Osteoblast (primary cell): ENCODE data around the gene EIF4E1B. TPM values are rescaled to one million over a fixed set of nuclear protein-coding genes. Genes with fewer than 3 reads are reported as not detected.

Experiments used
- DNase-seq: peaks from one replicate; pipeline ENCODE4 v3.0.0; 2011; ENCODE audit warnings: low spot score, mixed read lengths; ENCODE audit not compliant: insufficient read length; ENCODE audit errors: missing footprints
- H2AFZ ChIP-seq: 2 replicates; pipeline ENCODE4 v1.6.0; 2011; ENCODE audit warnings: mild to moderate bottlenecking, low read length
- H3K27ac ChIP-seq: 2 replicates; pipeline ENCODE4 v1.5.1; 2011; ENCODE audit warnings: mild to moderate bottlenecking, low read depth, low read length, moderate library complexity
- H3K27me3 ChIP-seq: 2 replicates; pipeline ENCODE4 v1.6.0; 2012; ENCODE audit warnings: mild to moderate bottlenecking, control low read depth, inconsistent platforms, low read length, moderate library complexity; ENCODE audit not compliant: insufficient read depth
- H3K36me3 ChIP-seq: 2 replicates; pipeline ENCODE4 v1.5.1; 2011; ENCODE audit warnings: mild to moderate bottlenecking, low read length, control low read depth, moderate library complexity; ENCODE audit not compliant: insufficient read depth
- H3K4me1 ChIP-seq: 2 replicates; pipeline ENCODE4 v1.5.1; 2011; ENCODE audit warnings: mild to moderate bottlenecking, low read length, control low read depth, moderate library complexity; ENCODE audit not compliant: insufficient read depth
- H3K4me2 ChIP-seq: 2 replicates; pipeline ENCODE4 v1.6.0; 2011; ENCODE audit warnings: mild to moderate bottlenecking, low read length; ENCODE audit not compliant: insufficient read depth
- H3K4me3 ChIP-seq: fragments of 200-600 bp; sonication (generic); 3 replicates; pipeline ENCODE4 v1.5.1; 2012; ENCODE audit warnings: mild to moderate bottlenecking, low read length, inconsistent platforms; ENCODE audit not compliant: insufficient read depth
- H3K79me2 ChIP-seq: 2 replicates; pipeline ENCODE4 v1.6.0; 2012; ENCODE audit warnings: mild to moderate bottlenecking, low read length, control low read depth, inconsistent platforms; ENCODE audit not compliant: insufficient read depth
- H3K9me3 ChIP-seq: 2 replicates; pipeline ENCODE4 v1.5.1; 2011; ENCODE audit warnings: low read depth, low read length, control low read depth
- H4K20me1 ChIP-seq: 2 replicates; pipeline ENCODE4 v1.6.0; 2012; ENCODE audit warnings: mild to moderate bottlenecking, low read length, control low read depth; ENCODE audit not compliant: insufficient read depth
- total RNA-seq: library from RNA; depleted of rRNA; stranded (reverse); fragments of >200 nt; gene quantifications from 2 replicates; pipeline ENCODE4 v1.2.3, GENCODE V29; 2012
- TF ChIP-seq, protein P1 (sequence below): IDR thresholded peaks from 2 replicates; pipeline ENCODE4 v1.5.1; 2011; ENCODE audit warnings: mild to moderate bottlenecking, low read depth, low read length, moderate library complexity; ENCODE audit errors: extremely low read depth

EIF4E1B gene
- total RNA-seq, 1 donor, result not detected

DNA sequence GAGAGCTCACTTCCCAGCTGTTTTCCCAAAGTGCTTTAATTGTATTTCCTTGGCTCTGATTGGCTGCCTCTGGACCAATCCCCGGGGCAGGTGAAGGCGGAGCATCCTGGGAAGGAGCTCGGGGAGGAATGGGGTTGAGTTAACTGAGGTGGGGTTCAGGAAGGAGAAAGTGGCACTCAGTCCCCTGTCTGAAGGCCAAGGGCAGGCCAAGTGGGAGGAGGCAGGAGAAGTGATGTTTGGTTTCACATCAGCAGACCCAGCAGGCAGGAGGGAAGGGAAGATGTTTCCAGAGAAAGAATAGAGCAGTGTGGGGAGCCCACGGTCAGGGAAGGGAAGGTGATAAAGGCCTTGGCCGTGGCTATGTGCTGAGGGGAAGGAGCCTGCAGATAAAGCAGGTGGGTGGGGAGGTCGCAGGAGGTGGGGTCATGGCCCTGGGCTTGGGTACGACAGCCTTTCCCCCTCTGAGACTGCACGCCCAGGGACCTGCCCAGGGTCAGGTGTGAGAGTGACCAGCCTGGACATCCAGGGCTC is 19.9 kb downstream of the EIF4E1B start:
- Histone ChIP-seq H3K36me3 (peaks cover 8% of the 10 kb centered on the region), H4K20me1 (peaks cover 46% of the 10 kb centered on the region), H3K4me2 (no peak overlapping the region), H3K27ac (no peak overlapping the region), H3K4me1 (peaks cover 19% of the 10 kb centered on the region), H3K9me3 (no peaks in the 10 kb centered on the region), H3K27me3 (no peaks in the 10 kb centered on the region), H3K79me2 (peaks cover 39% of the 10 kb centered on the region), H2AFZ (no peak overlapping the region), H3K4me3 (no peak overlapping the region)
- DNase-seq, result no peak
- TF ChIP-seq, protein P1, sequence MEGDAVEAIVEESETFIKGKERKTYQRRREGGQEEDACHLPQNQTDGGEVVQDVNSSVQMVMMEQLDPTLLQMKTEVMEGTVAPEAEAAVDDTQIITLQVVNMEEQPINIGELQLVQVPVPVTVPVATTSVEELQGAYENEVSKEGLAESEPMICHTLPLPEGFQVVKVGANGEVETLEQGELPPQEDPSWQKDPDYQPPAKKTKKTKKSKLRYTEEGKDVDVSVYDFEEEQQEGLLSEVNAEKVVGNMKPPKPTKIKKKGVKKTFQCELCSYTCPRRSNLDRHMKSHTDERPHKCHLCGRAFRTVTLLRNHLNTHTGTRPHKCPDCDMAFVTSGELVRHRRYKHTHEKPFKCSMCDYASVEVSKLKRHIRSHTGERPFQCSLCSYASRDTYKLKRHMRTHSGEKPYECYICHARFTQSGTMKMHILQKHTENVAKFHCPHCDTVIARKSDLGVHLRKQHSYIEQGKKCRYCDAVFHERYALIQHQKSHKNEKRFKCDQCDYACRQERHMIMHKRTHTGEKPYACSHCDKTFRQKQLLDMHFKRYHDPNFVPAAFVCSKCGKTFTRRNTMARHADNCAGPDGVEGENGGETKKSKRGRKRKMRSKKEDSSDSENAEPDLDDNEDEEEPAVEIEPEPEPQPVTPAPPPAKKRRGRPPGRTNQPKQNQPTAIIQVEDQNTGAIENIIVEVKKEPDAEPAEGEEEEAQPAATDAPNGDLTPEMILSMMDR, result no peak

- H3K27me3 ChIP-seq, result no peaks in the 10 kb centered on the region
- H4K20me1 ChIP-seq, result peaks cover 46% of the 10 kb centered on the region
- no peaks in the 10 kb centered on the region for H3K9me3 ChIP-seq
- peaks cover 39% of the 10 kb centered on the region for H3K79me2 ChIP-seq
- TF ChIP-seq, protein P1, result no peak
- peaks cover 18% of the 10 kb centered on the region for H3K4me1 ChIP-seq
- H3K27ac ChIP-seq, result no peak overlapping the region
- no peak overlapping the region for H3K4me3 ChIP-seq
- no peak overlapping the region for H3K4me2 ChIP-seq
- no peak for DNase-seq
- H3K36me3 ChIP-seq, result peaks cover 8% of the 10 kb centered on the region
- no peak overlapping the region for H2AFZ ChIP-seq
These were observed 21.1 kb downstream of the EIF4E1B start for GRCh38 chr5:176651472-176651980.

DNA sequence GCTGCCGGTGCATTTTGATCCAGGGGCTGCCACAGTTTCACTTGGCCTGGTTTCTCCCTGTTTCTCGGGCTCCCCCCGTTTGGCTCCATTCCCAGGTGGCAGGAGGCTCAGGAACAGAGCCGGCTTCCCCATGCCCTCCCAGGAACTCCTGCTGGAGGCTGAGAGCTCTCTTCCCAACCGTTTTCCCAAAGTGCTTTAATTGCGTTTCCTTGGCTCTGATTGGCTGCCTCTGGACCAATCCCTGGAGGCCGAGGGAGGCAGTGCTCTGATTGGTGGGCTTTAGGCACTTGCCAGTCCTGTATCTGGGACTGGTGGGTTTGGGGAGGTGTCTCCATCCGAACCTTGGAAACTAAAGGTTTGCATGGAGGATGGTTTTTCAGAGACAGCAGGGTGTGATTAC is 21.7 kb downstream of the EIF4E1B start:
- Histone ChIP-seq H3K36me3 (peaks cover 8% of the 10 kb centered on the region), H2AFZ (no peak overlapping the region), H3K27ac (no peak overlapping the region), H3K4me3 (no peak overlapping the region), H4K20me1 (peaks cover 46% of the 10 kb centered on the region), H3K79me2 (peaks cover 39% of the 10 kb centered on the region), H3K4me2 (no peak overlapping the region), H3K9me3 (no peaks in the 10 kb centered on the region), H3K27me3 (no peaks in the 10 kb centered on the region), H3K4me1 (peaks cover 13% of the 10 kb centered on the region)
- TF ChIP-seq, protein P1, result no peak
- DNase-seq, result no peak

DNA sequence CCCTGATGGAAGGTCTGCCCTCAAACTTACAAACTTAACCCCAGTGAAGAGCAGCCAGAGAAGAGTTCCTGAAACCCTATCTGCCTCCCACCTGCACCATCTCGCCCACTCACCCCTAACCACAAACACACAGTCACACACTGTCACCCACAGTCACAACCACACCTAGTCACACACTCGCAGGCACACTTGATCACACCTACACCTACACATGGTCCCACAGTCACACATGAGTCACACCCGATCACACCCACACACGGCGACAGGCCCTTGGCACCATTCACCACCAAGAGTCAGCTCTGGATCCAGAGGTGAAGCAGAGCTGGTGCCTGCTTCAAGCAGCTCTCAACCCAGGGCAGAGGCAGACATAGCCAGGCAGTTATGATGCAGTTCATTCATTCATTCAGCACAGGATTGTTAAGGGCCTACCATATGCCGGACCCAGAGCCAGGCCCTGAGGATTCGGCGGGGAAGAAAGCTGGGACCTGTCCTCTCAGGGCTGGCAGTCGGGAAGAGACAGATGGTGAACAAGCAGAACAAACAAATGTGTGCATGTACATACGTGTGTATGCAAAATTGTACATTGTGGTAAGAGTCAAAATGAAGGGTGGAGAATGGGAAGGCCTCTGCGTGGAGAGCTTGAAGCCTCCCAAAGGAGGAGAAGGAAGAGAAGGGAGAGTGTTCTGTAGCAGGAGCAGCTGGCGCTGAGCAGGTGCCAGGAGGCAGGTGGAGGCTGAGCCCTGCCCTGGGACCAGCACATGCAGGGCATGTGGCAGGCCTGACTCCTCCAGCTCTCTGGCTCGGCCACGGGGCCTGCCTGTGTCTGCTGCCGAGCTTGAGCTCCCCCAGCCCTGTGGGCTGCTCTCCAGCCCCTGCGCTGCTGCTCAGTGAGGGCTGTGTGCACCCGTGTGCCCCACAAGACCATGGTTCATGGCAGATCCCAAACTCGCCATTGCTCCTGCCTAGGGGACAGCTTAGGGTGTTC is 23.2 kb downstream of the EIF4E1B start:
- Histone ChIP-seq H2AFZ (no peak overlapping the region), H3K27me3 (no peaks in the 10 kb centered on the region), H3K4me3 (no peak overlapping the region), H3K9me3 (no peaks in the 10 kb centered on the region), H3K27ac (no peak overlapping the region), H3K79me2 (peaks cover 26% of the 10 kb centered on the region), H3K4me1 (peaks cover 12% of the 10 kb centered on the region), H3K36me3 (peaks cover 8% of the 10 kb centered on the region), H4K20me1 (peaks cover 41% of the 10 kb centered on the region), H3K4me2 (no peak overlapping the region)
- DNase-seq, result no peak
- TF ChIP-seq, protein P1, result no peak
